Left ventricle myocardium inferior (tissue), 1 donor: ENCODE data around the gene PLK2. TPM values are rescaled to one million over a fixed set of nuclear protein-coding genes. Genes with fewer than 3 reads are reported as not detected.

Source experiments
- DNase-seq: peaks from one replicate; pipeline ENCODE4 v3.0.0-alpha.2; 2020
- H3K27ac ChIP-seq: fragments of 200-600 bp; replicated peaks from 2 replicates; pipeline ENCODE4 v1.8.0; 2021
- H3K27me3 ChIP-seq: fragments of 200-600 bp; 2 replicates; pipeline ENCODE4 v1.8.0; 2021; ENCODE audit warnings: low read depth
- H3K36me3 ChIP-seq: fragments of 200-600 bp; 2 replicates; pipeline ENCODE4 v1.8.0; 2021
- H3K4me1 ChIP-seq: fragments of 200-600 bp; 2 replicates; pipeline ENCODE4 v1.8.0; 2021
- H3K4me3 ChIP-seq: fragments of 200-600 bp; 2 replicates; pipeline ENCODE4 v1.8.0; 2021; ENCODE audit warnings: mild to moderate bottlenecking, moderate library complexity
- H3K9me3 ChIP-seq: fragments of 200-600 bp; replicated peaks from 2 replicates; pipeline ENCODE4 v1.8.0; 2021
- intact Hi-C: fragments of 100-400 bp; cut with micrococcal nuclease; formaldehyde crosslinking; loops from one replicate; pipeline ENCODE4 v1.11.0; 2022
- total RNA-seq: library from RNA; stranded (reverse); fragmentation: NEBNext Ultra II Directional; extraction: Animal tissue kit (Norgen Biotek cat#: 25700); gene quantifications from one replicate; pipeline ENCODE4 v1.2.1, GENCODE V29; 2021
- TF ChIP-seq, protein P1 (sequence below): fragments of 200-600 bp; IDR thresholded peaks from 2 replicates; pipeline ENCODE4 v1.8.0; 2021; ENCODE audit warnings: antibody characterized with exemption, mild to moderate bottlenecking, borderline replicate concordance
- donor health status: DM: no; HTN: yes; CAD: no; lungs with severe emphysema.

Gene PLK2
- total RNA-seq, 1 donor from 2014 or later, result 58.9 TPM

DNA sequence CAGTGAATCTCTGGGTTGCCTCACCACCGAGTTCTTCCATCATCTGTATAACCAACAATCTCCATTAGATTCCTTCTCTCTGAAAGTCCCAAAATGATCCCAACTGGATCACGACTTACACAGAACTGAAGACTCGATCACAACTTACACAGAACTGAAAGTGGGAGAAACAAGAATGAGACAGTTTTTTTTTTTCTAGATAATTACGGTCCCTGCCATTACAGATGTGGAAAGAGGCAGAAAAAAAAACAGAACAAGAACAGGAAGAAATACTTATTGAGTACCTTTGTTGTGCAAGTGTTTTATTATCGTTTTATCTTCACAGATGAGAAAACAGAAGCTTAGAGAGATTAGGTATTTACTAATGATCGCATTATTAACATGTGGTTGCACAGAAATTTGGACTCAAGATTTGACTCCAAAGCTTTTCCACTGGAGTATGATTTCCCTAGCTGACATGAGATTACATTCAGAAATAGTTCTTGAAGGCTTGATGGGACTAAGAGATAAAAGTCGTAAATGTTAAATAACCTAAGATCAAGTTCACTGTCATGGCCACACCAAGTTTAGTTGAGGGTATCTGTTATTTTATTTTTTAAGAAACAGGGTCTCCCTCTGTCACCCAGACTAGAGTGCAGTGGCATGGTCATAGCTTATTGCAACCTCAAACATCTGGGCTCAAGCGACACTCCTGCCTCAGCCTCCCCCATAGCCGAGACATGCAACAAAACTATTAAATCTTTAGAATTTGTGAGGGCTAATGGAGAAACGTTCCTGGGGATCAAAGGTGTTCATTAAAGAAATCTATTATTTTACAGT is 8.9 kb downstream of the PLK2 start:
- DNase-seq, result no peak
- intact Hi-C loops, result loop anchor here (10.0 kb wide), 1 partner anchor 206 kb away; no protein-coding TSS in a partner anchor
- Histone ChIP-seq H3K27me3 (no peaks in the 10 kb centered on the region), H3K36me3 (peaks cover 33% of the 10 kb centered on the region), H3K4me1 (peaks cover 32% of the 10 kb centered on the region), H3K4me3 (no peak overlapping the region), H3K27ac (no peak overlapping the region), H3K9me3 (no peaks in the 10 kb centered on the region)
- TF ChIP-seq, protein P1, sequence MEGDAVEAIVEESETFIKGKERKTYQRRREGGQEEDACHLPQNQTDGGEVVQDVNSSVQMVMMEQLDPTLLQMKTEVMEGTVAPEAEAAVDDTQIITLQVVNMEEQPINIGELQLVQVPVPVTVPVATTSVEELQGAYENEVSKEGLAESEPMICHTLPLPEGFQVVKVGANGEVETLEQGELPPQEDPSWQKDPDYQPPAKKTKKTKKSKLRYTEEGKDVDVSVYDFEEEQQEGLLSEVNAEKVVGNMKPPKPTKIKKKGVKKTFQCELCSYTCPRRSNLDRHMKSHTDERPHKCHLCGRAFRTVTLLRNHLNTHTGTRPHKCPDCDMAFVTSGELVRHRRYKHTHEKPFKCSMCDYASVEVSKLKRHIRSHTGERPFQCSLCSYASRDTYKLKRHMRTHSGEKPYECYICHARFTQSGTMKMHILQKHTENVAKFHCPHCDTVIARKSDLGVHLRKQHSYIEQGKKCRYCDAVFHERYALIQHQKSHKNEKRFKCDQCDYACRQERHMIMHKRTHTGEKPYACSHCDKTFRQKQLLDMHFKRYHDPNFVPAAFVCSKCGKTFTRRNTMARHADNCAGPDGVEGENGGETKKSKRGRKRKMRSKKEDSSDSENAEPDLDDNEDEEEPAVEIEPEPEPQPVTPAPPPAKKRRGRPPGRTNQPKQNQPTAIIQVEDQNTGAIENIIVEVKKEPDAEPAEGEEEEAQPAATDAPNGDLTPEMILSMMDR, result no peak

DNA sequence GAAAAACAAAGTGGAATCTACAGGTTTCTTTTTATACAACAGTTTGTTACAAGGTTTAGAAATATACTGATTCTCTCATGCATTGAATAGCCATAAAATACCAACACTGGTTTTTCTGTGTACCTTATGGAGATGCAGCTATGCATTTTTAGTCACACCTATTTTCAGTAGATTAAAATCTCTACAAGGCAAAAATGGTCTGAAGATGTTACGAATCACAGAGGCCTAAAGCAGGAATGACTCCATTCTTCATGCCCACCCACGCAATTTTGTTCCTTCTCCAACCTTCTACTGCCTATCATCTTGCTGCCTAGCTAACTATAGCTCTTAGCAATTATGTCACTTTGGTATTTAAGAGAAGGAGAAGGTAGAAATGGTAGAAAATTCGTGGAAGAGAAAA is 9.9 kb downstream of the PLK2 start:
- no peak overlapping the region for H3K4me3 ChIP-seq
- no peak for DNase-seq
- no peaks in the 10 kb centered on the region for H3K9me3 ChIP-seq
- no peak overlapping the region for H3K27ac ChIP-seq
- TF ChIP-seq, protein P1, result no peak
- H3K27me3 ChIP-seq, result no peaks in the 10 kb centered on the region
- H3K36me3 ChIP-seq, result peaks cover 23% of the 10 kb centered on the region
- H3K4me1 ChIP-seq, result peaks cover 22% of the 10 kb centered on the region
- intact Hi-C loops, result loop anchor here (10.0 kb wide), 1 partner anchor 205 kb away; no protein-coding TSS in a partner anchor

DNA sequence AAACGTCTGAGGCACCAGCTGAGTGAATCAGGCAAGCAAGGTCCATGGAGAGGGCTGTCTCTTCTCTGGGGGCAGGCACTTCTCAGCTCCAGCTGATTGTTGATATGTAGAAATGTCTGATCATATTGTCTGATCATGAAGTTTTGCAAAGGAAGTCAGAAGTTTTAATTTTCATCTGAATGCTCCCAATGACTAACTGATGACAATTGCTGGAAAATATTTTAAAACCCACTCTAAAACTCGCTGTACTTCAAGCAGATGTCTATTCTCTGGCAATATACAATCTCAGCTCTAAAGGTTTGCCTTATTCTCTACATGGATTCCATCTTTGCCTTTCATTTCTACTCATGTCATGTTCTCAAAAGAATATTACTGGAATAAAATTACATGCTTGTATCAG is 12.7 kb downstream of the PLK2 start:
- no peak for DNase-seq
- Histone ChIP-seq H3K9me3 (peaks cover 9% of the 10 kb centered on the region), H3K36me3 (no peaks in the 10 kb centered on the region), H3K27me3 (no peaks in the 10 kb centered on the region), H3K27ac (no peak overlapping the region), H3K4me3 (no peak overlapping the region), H3K4me1 (no peaks in the 10 kb centered on the region)
- TF ChIP-seq, protein P1, result no peak
- intact Hi-C loops, result no loop called here

DNA sequence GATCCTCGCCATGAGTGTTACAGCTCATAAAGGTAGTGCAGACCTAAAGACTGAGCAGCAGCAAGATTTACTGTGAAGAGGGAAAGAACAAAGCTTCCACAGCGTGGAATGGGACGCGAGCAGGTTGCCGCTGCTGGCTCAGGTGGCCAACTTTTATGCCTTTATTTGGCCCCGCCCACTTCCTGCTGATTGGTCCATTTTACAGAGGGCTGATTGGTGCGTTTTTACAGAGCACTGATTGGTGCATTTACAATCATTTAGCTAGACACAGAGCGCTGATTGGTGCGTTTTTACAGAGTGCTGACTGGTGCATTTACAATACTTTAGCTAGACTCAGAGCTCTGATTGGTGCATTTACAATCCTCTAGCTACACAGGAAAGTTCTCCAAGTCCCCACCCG is 13.9 kb downstream of the PLK2 start:
- intact Hi-C loops, result no loop called here

DNA sequence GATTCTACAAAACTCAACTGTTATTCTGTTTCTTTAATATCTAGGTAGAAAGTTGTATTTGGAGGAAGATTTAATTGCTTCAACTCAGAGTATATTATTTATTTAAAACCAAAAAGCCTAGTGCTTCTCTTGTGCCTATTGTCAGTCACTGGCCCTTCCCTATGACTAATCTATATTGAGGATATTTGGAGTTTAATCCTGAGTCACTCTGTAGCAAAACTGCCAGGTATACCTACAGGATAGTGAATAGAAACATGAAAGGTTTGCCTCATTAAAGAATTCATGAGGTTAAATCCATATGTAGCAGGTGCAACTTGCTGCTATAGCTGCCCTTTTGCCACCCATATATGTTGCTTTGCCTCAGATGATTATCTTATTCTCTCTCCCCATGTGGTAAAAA is 15.1 kb downstream of the PLK2 start:
- TF ChIP-seq, protein P1, result no peak
- Histone ChIP-seq H3K9me3 (peaks cover 9% of the 10 kb centered on the region), H3K36me3 (no peaks in the 10 kb centered on the region), H3K4me1 (no peaks in the 10 kb centered on the region), H3K27me3 (no peaks in the 10 kb centered on the region), H3K4me3 (no peak overlapping the region), H3K27ac (no peak overlapping the region)
- DNase-seq, result no peak
- intact Hi-C loops, result no loop called here

More for the DNA sequence above, 13.9 kb downstream of the PLK2 start:
- TF ChIP-seq, protein P1, result no peak
- Histone ChIP-seq H3K4me1 (no peaks in the 10 kb centered on the region), H3K9me3 (peaks cover 9% of the 10 kb centered on the region), H3K27ac (no peak overlapping the region), H3K36me3 (no peaks in the 10 kb centered on the region), H3K27me3 (no peaks in the 10 kb centered on the region), H3K4me3 (no peak overlapping the region)
- DNase-seq, result no peak
